Stimulated activated CD4-positive, alpha-beta T cell treated with anti-CD3 and anti-CD28 coated beads, Interleukin-1b, Interleukin-23, amount 100 ng/mL, for 4 hours (primary cell): Measurements from ENCODE around the gene AKAP7.
"Not testable (repeated sequence)": the region's sequence is repeated elsewhere in the genome, so short reads cannot be mapped to it uniquely, and the experiment has no call there.

Experiments used
- DNase-seq, 2 donors: peaks; one replicate each; pipeline ENCODE4 v3.0.0-alpha.2; 2020; ENCODE audit warnings: low read depth in 2 of 2

Gene AKAP7

GRCh38 chr6:131251590-131252199, 116.4 kb downstream of the AKAP7 start:
- no peak for DNase-seq

GRCh38 chr6:131255434-131255833, 120.2 kb downstream of the AKAP7 start:
- DNase-seq = no peak

- no peak for DNase-seq
These were observed 120.6 kb downstream of the AKAP7 start for GRCh38 chr6:131255911-131256310.

GRCh38 chr6:131257104-131257503, 121.8 kb downstream of the AKAP7 start:
- no peak for DNase-seq

GRCh38 chr6:131258010-131258652, 122.9 kb downstream of the AKAP7 start:
- DNase-seq = no peak

GRCh38 chr6:131258816-131259476, 123.7 kb downstream of the AKAP7 start:
- DNase-seq = no peak

- not testable (repeated sequence) for DNase-seq
These were observed 125.7 kb downstream of the AKAP7 start for GRCh38 chr6:131260960-131261359.

- no peak for DNase-seq
These were observed 126.8 kb downstream of the AKAP7 start for GRCh38 chr6:131262060-131262459.

GRCh38 chr6:131265939-131266338, 130.7 kb downstream of the AKAP7 start:
- DNase-seq = no peak

- DNase-seq = no peak
These were observed 133.0 kb downstream of the AKAP7 start for GRCh38 chr6:131268303-131268702.

- DNase-seq = no peak
These were observed 134.5 kb downstream of the AKAP7 start for GRCh38 chr6:131269565-131270391.

- no peak for DNase-seq
These were observed 135.3 kb downstream of the AKAP7 start for GRCh38 chr6:131270534-131270933.

GRCh38 chr6:131275273-131275672, 140.0 kb downstream of the AKAP7 start:
- DNase-seq = no peak

GRCh38 chr6:131277591-131277990, 142.3 kb downstream of the AKAP7 start:
- no peak for DNase-seq

GRCh38 chr6:131281471-131282270, 146.4 kb downstream of the AKAP7 start:
- peak; percentile 19 to 26 for DNase-seq

- DNase-seq = no peak
These were observed 147.1 kb downstream of the AKAP7 start for GRCh38 chr6:131282365-131282764.

GRCh38 chr6:131283466-131284175, 148.4 kb downstream of the AKAP7 start:
- DNase-seq = no peak

- no peak for DNase-seq
These were observed 150.3 kb downstream of the AKAP7 start for GRCh38 chr6:131285548-131285947.

GRCh38 chr6:131286469-131287040, 151.3 kb downstream of the AKAP7 start:
- DNase-seq = no peak

- no peak for DNase-seq
These were observed 152.9 kb downstream of the AKAP7 start for GRCh38 chr6:131288214-131288613.
